ENCODE data around the gene PNMA6A.
"Not testable (repeated sequence)": the region's sequence is repeated elsewhere in the genome, so short reads cannot be mapped to it uniquely, and the experiment has no call there.

PNMA6A gene

DNA sequence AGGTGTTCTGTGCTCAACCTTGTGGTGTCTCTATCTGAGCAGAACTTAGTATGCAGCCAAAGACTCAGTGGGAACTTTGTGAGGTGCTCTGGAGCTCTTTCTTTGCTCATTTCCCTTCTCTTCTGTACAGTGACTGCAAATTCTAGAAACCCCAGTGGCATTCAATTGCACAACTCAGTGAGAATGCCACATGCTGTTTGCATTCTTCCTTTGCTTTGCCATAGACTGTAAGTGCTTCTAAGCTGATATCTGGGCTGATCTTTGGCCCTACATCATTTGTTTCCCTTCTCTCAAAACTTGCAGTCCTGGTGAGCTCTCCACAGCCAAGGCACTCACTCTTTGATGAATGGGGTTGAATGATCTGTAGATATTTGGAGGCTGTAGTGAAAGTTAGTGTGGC, 8.9 kb upstream of the PNMA6A start:
- no peak for DNase-seq (ENCODE audit: low read depth)
- in situ Hi-C loops (cut with HindIII; ENCODE audit: low sequenced_read_pairs): no loop called here
- TF ChIP-seq, protein P1, sequence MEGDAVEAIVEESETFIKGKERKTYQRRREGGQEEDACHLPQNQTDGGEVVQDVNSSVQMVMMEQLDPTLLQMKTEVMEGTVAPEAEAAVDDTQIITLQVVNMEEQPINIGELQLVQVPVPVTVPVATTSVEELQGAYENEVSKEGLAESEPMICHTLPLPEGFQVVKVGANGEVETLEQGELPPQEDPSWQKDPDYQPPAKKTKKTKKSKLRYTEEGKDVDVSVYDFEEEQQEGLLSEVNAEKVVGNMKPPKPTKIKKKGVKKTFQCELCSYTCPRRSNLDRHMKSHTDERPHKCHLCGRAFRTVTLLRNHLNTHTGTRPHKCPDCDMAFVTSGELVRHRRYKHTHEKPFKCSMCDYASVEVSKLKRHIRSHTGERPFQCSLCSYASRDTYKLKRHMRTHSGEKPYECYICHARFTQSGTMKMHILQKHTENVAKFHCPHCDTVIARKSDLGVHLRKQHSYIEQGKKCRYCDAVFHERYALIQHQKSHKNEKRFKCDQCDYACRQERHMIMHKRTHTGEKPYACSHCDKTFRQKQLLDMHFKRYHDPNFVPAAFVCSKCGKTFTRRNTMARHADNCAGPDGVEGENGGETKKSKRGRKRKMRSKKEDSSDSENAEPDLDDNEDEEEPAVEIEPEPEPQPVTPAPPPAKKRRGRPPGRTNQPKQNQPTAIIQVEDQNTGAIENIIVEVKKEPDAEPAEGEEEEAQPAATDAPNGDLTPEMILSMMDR (IDR thresholded peaks at IDR 0.05; ENCODE audit: low read depth, low read length, missing control alignments): no peak
- H3K4me3 ChIP-seq (ENCODE audit: low read depth, low read length): no peak overlapping the region

DNA sequence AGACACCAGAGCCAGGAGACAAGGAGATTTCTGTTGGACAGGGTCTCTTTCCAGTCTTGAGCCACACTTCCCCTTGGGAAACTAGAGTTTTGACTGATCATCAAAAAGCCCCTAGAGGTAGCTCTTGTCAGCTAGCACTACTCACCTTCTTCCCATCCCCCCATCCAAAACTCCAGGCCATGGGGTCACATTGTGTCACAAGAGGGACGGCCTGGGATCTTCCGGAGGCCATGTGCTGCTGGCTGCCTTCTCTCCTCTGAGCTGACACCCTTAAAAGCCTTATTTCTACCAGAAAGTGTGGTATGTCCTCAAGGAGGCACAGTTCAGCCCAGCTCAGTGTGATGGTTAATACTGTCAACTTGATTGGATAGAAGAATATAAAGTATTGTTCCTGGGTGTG, 8.2 kb upstream of the PNMA6A start:
- H3K4me3 ChIP-seq (ENCODE audit: low read depth, low read length): no peak overlapping the region
- in situ Hi-C loops (cut with HindIII; ENCODE audit: low sequenced_read_pairs): no loop called here
- TF ChIP-seq, protein P1 (IDR thresholded peaks at IDR 0.05; ENCODE audit: low read depth, low read length, missing control alignments): no peak
- DNase-seq (ENCODE audit: low read depth): no peak

GRCh38 chrX:153065389-153065788, 6.9 kb upstream of the PNMA6A start:
- no peak overlapping the region for H3K4me3 ChIP-seq (ENCODE audit: low read depth, low read length)
- in situ Hi-C loops (cut with HindIII; ENCODE audit: low sequenced_read_pairs): no loop called here
- DNase-seq (ENCODE audit: low read depth): no peak
- TF ChIP-seq, protein P1 (IDR thresholded peaks at IDR 0.05; ENCODE audit: low read depth, low read length, missing control alignments): no peak

DNA sequence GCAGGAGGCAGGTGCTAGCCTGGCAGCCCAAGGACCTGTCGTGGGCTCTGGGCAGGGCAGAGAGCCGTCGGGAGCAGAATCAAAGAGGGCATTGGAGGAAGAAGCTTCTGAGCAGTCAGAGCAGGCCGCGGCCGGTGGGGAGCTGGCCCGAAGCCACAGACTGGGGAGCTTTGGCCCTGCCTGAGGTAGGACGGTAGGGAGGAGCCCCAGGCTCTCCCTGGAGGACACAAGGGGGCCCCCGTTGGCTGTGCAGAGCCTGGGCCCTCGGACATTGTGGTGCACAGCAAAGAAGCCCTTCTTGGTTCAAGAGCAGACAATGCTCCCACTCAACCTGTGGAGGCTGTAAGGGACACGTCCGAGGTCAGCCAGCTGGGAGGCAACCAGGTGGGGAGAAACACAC, 5.9 kb upstream of the PNMA6A start:
- DNase-seq (ENCODE audit: low read depth); in situ Hi-C loops (cut with HindIII; ENCODE audit: low sequenced_read_pairs); H3K4me3 ChIP-seq (ENCODE audit: low read depth, low read length): not testable (repeated sequence)

GRCh38 chrX:153073331-153073730, 1.1 kb downstream of the PNMA6A start:
- in situ Hi-C loops (cut with HindIII; ENCODE audit: low sequenced_read_pairs); H3K4me3 ChIP-seq (ENCODE audit: low read depth, low read length); DNase-seq (ENCODE audit: low read depth): not testable (repeated sequence)

GRCh38 chrX:153074262-153074899, 2.1 kb downstream of the PNMA6A start:
- H3K4me3 ChIP-seq (ENCODE audit: low read depth, low read length): no peak overlapping the region
- TF ChIP-seq, protein P1 (IDR thresholded peaks at IDR 0.05; ENCODE audit: low read depth, low read length, missing control alignments): no peak
- in situ Hi-C loops (cut with HindIII; ENCODE audit: low sequenced_read_pairs): no loop called here
- DNase-seq (ENCODE audit: low read depth): no peak

DNA sequence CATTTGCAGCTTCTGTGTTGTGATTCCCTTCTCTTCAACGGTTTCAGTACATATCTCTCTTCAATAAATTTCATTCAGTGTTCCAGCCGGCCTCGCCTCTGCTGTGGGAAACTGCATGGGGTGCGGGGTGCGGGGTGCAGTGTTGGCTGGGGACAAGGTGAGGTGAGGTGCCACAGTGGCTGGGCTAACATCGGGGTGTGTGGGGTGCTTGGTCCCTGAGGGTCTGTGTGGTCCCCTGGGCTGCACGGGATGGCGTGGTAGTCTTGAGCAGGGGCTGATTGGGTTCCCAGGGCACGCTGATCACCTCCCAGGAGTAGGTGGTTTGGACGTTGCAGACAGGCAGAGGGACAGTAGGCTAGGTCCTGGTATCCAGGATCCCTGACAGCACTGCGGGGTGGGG, 2.7 kb downstream of the PNMA6A start:
- TF ChIP-seq, protein P1 (IDR thresholded peaks at IDR 0.05; ENCODE audit: low read depth, low read length, missing control alignments): no peak
- H3K4me3 ChIP-seq (ENCODE audit: low read depth, low read length): no peak overlapping the region
- in situ Hi-C loops (cut with HindIII; ENCODE audit: low sequenced_read_pairs): no loop called here
- DNase-seq (ENCODE audit: low read depth): no peak

DNA sequence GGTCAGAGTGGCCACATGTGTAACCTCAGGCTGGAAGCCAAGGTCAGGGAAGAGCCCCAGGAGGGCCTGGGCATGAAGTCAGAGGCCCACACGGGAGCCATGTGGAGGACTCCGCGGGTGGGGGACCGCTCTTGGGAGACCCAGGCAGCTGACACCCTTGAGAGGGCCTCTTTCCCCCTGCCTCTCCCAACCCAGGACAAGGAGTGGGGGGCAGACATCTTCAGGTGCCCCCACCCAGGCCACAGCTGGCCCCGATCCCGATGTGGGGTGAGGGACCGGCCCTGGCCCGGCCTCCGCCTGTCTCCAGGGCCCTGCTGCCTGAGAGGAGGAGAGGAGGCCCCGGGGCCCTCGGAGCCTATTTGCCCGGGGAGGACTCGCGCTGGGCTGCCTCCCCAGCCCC, 3.1 kb downstream of the PNMA6A start:
- in situ Hi-C loops (cut with HindIII; ENCODE audit: low sequenced_read_pairs): no loop called here
- no peak for DNase-seq (ENCODE audit: low read depth)
- H3K4me3 ChIP-seq (ENCODE audit: low read depth, low read length): no peak overlapping the region
- TF ChIP-seq, protein P1 (IDR thresholded peaks at IDR 0.05; ENCODE audit: low read depth, low read length, missing control alignments): no peak

GRCh38 chrX:153077437-153078135, 5.3 kb downstream of the PNMA6A start:
- DNase-seq (ENCODE audit: low read depth); H3K4me3 ChIP-seq (ENCODE audit: low read depth, low read length); in situ Hi-C loops (cut with HindIII; ENCODE audit: low sequenced_read_pairs): not testable (repeated sequence)

DNA sequence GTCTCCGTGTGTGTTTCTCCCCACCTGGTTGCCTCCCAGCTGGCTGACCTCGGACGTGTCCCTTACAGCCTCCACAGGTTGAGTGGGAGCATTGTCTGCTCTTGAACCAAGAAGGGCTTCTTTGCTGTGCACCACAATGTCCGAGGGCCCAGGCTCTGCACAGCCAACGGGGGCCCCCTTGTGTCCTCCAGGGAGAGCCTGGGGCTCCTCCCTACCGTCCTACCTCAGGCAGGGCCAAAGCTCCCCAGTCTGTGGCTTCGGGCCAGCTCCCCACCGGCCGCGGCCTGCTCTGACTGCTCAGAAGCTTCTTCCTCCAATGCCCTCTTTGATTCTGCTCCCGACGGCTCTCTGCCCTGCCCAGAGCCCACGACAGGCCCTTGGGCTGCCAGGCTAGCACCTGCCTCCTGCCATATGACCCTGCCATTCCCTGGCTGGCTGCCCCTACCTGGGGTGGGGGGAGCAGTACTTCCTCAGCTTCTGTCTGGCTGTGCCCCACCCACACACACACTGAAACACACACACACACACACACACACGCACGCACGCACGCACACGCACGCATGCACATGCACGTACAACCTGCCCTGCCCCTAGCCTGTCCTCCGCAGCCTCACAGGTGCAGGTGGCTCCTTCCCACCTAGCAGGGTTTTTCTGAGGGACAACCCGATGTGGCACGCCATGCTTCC, 11.1 kb downstream of the PNMA6A start:
- in situ Hi-C loops (cut with HindIII; ENCODE audit: low sequenced_read_pairs); DNase-seq (ENCODE audit: low read depth); H3K4me3 ChIP-seq (ENCODE audit: low read depth, low read length): not testable (repeated sequence)
